Calu3 (cell line): Measurements from ENCODE around the gene BRF1. TPM values are rescaled to one million over a fixed set of nuclear protein-coding genes. Genes with fewer than 3 reads are reported as not detected.

Experiments used
- BruUV-seq: library from RNA; stranded (reverse); fragments of 400-500 nt; replicated peaks from 2 replicates; lab custom pipeline; 2021; lab: Mats Ljungman, UMichigan
- CTCF ChIA-PET: fragments of 300-600 bp; sonication (Branson Sonifier 250); formaldehyde crosslinking; loops from one replicate; lab custom pipeline; 2022; ENCODE audit warnings: antibody characterized with exemption; lab: Charles Lee
- DNase-seq: peaks from one replicate; pipeline ENCODE4 v3.0.0; 2022
- H3K27ac Mint-ChIP-seq: one replicate; pipeline ENCODE4 v1.8.0; 2022; ENCODE audit warnings: mixed read lengths; ENCODE audit not compliant: unreplicated experiment
- H3K27me3 Mint-ChIP-seq: one replicate; pipeline ENCODE4 v1.8.0; 2022; ENCODE audit warnings: mixed read lengths; ENCODE audit not compliant: unreplicated experiment
- H3K36me3 Mint-ChIP-seq: one replicate; pipeline ENCODE4 v1.8.0; 2022; ENCODE audit warnings: mild to moderate bottlenecking, moderate library complexity, mixed read lengths; ENCODE audit not compliant: insufficient read depth, unreplicated experiment
- H3K4me1 Mint-ChIP-seq: one replicate; pipeline ENCODE4 v1.8.0; 2022; ENCODE audit warnings: mild to moderate bottlenecking, low read depth, mixed read lengths; ENCODE audit not compliant: unreplicated experiment
- H3K4me3 Mint-ChIP-seq: one replicate; pipeline ENCODE4 v1.8.0; 2022; ENCODE audit warnings: mild to moderate bottlenecking, low read depth, moderate library complexity, mixed read lengths; ENCODE audit not compliant: unreplicated experiment
- H3K9me3 Mint-ChIP-seq: one replicate; pipeline ENCODE4 v1.8.0; 2022; ENCODE audit warnings: low read depth, mixed read lengths; ENCODE audit not compliant: unreplicated experiment
- intact Hi-C: fragments of 100-400 bp; cut with micrococcal nuclease; formaldehyde crosslinking; loops from one replicate; pipeline ENCODE4 v1.10.0; 2022; ENCODE audit not compliant: unreplicated experiment
- total RNA-seq: library from RNA; stranded (reverse); gene quantifications from 2 replicates; pipeline ENCODE4 v1.2.3, GENCODE V29; 2022
- TF ChIP-seq, protein P1 (sequence below): fragments of 200-600 bp; IDR thresholded peaks from one replicate; pipeline ENCODE4 v1.8.0; 2022; ENCODE audit warnings: antibody characterized with exemption; ENCODE audit not compliant: unreplicated experiment

The BRF1 gene
- total RNA-seq, 1 experiment from 2014 or later = 38.4 TPM

- TF ChIP-seq, protein P1, sequence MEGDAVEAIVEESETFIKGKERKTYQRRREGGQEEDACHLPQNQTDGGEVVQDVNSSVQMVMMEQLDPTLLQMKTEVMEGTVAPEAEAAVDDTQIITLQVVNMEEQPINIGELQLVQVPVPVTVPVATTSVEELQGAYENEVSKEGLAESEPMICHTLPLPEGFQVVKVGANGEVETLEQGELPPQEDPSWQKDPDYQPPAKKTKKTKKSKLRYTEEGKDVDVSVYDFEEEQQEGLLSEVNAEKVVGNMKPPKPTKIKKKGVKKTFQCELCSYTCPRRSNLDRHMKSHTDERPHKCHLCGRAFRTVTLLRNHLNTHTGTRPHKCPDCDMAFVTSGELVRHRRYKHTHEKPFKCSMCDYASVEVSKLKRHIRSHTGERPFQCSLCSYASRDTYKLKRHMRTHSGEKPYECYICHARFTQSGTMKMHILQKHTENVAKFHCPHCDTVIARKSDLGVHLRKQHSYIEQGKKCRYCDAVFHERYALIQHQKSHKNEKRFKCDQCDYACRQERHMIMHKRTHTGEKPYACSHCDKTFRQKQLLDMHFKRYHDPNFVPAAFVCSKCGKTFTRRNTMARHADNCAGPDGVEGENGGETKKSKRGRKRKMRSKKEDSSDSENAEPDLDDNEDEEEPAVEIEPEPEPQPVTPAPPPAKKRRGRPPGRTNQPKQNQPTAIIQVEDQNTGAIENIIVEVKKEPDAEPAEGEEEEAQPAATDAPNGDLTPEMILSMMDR = no peak
- Mint-ChIP-seq H3K27me3 (no peaks in the 10 kb centered on the region), H3K9me3 (no peaks in the 10 kb centered on the region), H3K36me3 (peaks cover 18% of the 10 kb centered on the region), H3K4me1 (no peaks in the 10 kb centered on the region), H3K27ac (no peak overlapping the region), H3K4me3 (no peak overlapping the region)
- BruUV-seq = no TSS peak
- DNase-seq = no peak
- intact Hi-C loops = no loop called here
- CTCF ChIA-PET = no interaction called here
These were observed 72.2 kb downstream of the BRF1 start for GRCh38 chr14:105228562-105228961.

DNA sequence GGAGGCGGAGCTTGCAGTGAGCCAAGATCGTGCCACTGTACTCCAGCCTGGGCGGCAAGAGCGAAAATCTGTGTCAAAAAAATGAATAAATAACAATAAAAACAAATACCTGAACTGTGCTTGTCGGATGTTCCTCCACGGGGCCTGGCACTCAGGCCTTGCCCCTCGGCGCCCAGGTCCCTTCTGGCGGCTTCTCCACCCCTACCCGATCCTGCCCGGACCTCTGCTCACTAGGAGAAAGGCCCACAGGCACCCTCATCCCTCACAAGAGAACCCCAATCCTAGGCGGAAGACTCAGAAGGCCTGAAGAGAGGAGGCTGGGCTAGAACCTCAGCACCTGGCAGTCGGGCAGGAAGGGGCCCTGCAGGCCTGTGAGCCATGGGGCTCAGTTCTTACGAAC, 73.5 kb downstream of the BRF1 start:
- H3K4me1 Mint-ChIP-seq = no peaks in the 10 kb centered on the region
- no peak overlapping the region for H3K4me3 Mint-ChIP-seq
- BruUV-seq = no TSS peak
- intact Hi-C loops = no loop called here
- peaks cover 18% of the 10 kb centered on the region for H3K36me3 Mint-ChIP-seq
- TF ChIP-seq, protein P1 = no peak
- CTCF ChIA-PET = no interaction called here
- no peak for DNase-seq
- H3K27me3 Mint-ChIP-seq = no peaks in the 10 kb centered on the region
- H3K27ac Mint-ChIP-seq = no peak overlapping the region
- H3K9me3 Mint-ChIP-seq = no peaks in the 10 kb centered on the region

DNA sequence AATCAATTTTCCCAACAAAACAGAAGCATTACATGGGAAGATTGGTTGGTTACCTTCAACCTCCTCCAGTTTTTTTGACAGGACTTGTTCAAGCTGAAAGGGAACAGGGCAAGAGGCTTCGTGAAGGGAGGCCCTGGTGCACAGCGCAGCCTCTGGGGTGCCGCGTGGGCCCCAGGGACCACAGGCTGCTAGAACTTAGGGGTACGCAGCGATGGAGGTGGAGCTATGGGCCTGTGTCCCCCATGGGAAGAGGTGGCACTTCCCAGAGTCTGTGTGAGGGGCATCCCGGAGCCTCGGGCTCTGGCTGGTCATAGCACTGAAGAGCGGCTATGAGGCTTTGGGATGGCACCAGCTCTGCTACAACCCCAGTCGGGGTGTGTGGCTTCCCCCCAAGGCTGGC, 74.6 kb downstream of the BRF1 start:
- intact Hi-C loops = no loop called here
- no peaks in the 10 kb centered on the region for H3K27me3 Mint-ChIP-seq
- H3K36me3 Mint-ChIP-seq = peaks cover 18% of the 10 kb centered on the region
- H3K4me1 Mint-ChIP-seq = no peaks in the 10 kb centered on the region
- DNase-seq = no peak
- BruUV-seq = no TSS peak
- no peak overlapping the region for H3K4me3 Mint-ChIP-seq
- H3K27ac Mint-ChIP-seq = no peak overlapping the region
- CTCF ChIA-PET = interaction anchor here (0.5 kb wide), 1 partner anchor 305 kb away, joined by 3 read pairs; no protein-coding TSS in a partner anchor
- no peaks in the 10 kb centered on the region for H3K9me3 Mint-ChIP-seq
- TF ChIP-seq, protein P1 = no peak

DNA sequence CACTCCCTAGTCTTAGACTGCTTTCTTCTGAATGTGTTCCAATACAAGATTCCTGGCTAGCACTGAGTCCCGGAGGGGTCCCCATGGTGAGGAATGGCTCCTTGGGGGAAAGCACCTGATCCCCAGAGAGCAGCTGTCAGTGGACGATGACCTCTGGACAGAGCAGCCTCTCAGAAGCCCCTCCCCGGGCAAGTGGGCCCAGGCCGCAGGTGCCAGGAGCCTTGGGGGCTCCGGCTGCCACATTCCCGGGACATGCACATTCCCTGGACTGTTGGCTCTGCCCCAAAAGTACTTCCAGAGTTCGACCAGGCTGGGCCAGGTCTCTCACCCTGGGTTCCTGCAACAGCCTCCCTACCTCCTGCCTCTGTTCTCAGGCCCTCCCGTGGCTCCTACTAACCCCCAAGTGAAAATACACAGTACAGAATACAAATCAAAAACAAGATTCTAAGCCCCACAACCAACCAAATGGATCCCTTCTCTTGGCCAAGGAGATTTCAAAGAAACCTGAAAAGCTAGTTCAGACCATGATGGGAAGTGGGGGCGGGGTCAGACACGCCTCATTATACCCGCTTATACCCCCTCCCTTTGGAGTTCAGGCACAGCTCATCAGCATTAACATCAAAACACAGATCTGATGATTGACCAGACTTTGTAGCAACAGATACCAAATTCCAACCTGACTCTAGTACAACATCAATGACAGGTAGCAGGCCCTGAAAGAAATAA, 75.8 kb downstream of the BRF1 start:
- no peak overlapping the region for H3K4me3 Mint-ChIP-seq
- BruUV-seq = no TSS peak
- H3K4me1 Mint-ChIP-seq = no peaks in the 10 kb centered on the region
- no peak for DNase-seq
- H3K27me3 Mint-ChIP-seq = no peaks in the 10 kb centered on the region
- peaks cover 18% of the 10 kb centered on the region for H3K36me3 Mint-ChIP-seq
- no peaks in the 10 kb centered on the region for H3K9me3 Mint-ChIP-seq
- TF ChIP-seq, protein P1 = no peak
- intact Hi-C loops = no loop called here
- CTCF ChIA-PET = no interaction called here
- no peak overlapping the region for H3K27ac Mint-ChIP-seq
